HG02970 (cell line): ENCODE measurements around the gene ING4.

Source experiments
- ATAC-seq: cut with Tn5 transposase; IDR thresholded peaks from one replicate; pipeline ENCODE4 v1.9.1; 2021; ENCODE audit warnings: mild to moderate bottlenecking, moderate library complexity, moderate number of reproducible peaks; ENCODE audit not compliant: unreplicated experiment, low FRiP score

ING4 gene

GRCh38 chr12:6688999-6689882 is 26.3 kb upstream of the ING4 start, which contains the start of gene ZNF384:
TSS of gene ZNF384 (minus strand) at chr12:6689375. CDS start at chr12:6679520, 9,855 bp downstream.
- ATAC-seq: peak; percentile 82

- peak; percentile 6 for ATAC-seq
Observed at GRCh38 chr12:6688543-6688998, 25.7 kb upstream of the ING4 start.

- no peak for ATAC-seq
Observed at GRCh38 chr12:6685814-6686213, 22.9 kb upstream of the ING4 start.

GRCh38 chr12:6684609-6685008 is 21.7 kb upstream of the ING4 start:
- no peak for ATAC-seq

- no peak for ATAC-seq
Observed at GRCh38 chr12:6676962-6677361, 14.0 kb upstream of the ING4 start.

- no peak for ATAC-seq
Observed at GRCh38 chr12:6672143-6672542, 9.2 kb upstream of the ING4 start.

GRCh38 chr12:6667559-6668210 is 4.8 kb upstream of the ING4 start:
- no peak for ATAC-seq

GRCh38 chr12:6666211-6666610 is 3.3 kb upstream of the ING4 start:
- ATAC-seq: no peak

- no peak for ATAC-seq
Observed at GRCh38 chr12:6664902-6665301, 2.0 kb upstream of the ING4 start.

GRCh38 chr12:6662602-6662905 is 365 bp downstream of the ING4 start:
- no peak for ATAC-seq

- no peak for ATAC-seq
Observed at GRCh38 chr12:6653987-6654386, 8.9 kb downstream of the ING4 start.

- no peak for ATAC-seq
Observed at GRCh38 chr12:6653342-6653741, 9.6 kb downstream of the ING4 start.

- ATAC-seq: no peak
Observed at GRCh38 chr12:6652391-6652790, 10.5 kb downstream of the ING4 start.

- no peak for ATAC-seq
Observed at GRCh38 chr12:6650832-6651231, 12.1 kb downstream of the ING4 start.

GRCh38 chr12:6647083-6647604 is 15.8 kb downstream of the ING4 start, which contains the start of gene ACRBP:
TSS of gene ACRBP (minus strand) at chr12:6647432. CDS start at chr12:6647366, 66 bp downstream.
- ATAC-seq: no peak

- ATAC-seq: no peak
Observed at GRCh38 chr12:6646276-6647082, 16.4 kb downstream of the ING4 start.

- ATAC-seq: no peak
Observed at GRCh38 chr12:6644903-6645302, 18.0 kb downstream of the ING4 start.

- ATAC-seq: no peak
Observed at GRCh38 chr12:6644257-6644596, 18.7 kb downstream of the ING4 start.

- no peak for ATAC-seq
Observed at GRCh38 chr12:6643569-6644256, 19.2 kb downstream of the ING4 start.

- ATAC-seq: no peak
Observed at GRCh38 chr12:6641131-6641530, 21.8 kb downstream of the ING4 start.
